LHCN-M2 (cell line): ENCODE measurements around the gene HOXC13. TPM values are rescaled to one million over a fixed set of nuclear protein-coding genes. Genes with fewer than 3 reads are reported as not detected.

Experiments used
- DNase-seq: peaks from one replicate; pipeline ENCODE4 v3.0.0-alpha.2; 2012; ENCODE audit warnings: low read depth
- total RNA-seq: library from RNA; depleted of rRNA; stranded (reverse); fragments of >200 nt; gene quantifications from 2 replicates; pipeline ENCODE4 v1.2.3, GENCODE V29; 2014; rRNA removed

HOXC13 gene
- total RNA-seq, 1 experiment from 2014 or later = 9.1 TPM

DNA sequence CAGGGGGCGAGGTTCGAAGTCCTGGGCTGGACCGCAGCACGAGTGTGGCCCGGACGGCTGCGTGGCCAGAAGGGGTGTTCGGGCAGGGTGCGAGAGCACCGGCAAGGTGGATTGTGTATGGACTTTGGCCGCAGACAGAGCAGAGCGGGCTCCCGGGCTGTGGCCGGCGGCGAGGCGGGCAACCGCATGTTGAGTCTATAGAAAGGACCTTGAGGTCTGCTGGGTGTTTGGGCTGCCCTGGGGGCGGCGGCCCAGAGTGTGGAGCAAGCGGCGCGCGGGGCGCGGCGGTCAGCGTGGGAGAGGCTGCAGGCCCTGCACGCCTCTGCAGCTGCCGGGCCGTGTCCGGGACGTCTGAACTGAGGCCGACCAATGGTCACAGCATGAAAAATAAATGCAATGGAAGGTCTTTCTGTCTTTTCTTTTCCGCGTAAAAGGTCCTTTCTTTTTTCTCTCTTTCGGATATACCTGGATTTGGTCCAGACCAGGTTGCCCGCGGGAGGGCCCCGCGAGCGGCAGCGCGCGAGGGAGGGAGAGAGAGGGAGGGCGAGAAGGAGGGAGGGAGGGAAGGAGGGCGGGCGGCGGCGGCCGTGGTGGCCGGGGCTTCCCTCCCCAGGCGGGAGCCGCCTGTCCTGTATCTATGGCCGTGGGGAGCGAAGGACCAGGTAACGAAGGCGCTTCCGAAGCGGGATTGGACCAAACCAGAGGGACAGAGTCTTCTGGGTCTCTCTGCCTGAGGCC, 55.8 kb downstream of the HOXC13 start:
- no peak for DNase-seq

DNA sequence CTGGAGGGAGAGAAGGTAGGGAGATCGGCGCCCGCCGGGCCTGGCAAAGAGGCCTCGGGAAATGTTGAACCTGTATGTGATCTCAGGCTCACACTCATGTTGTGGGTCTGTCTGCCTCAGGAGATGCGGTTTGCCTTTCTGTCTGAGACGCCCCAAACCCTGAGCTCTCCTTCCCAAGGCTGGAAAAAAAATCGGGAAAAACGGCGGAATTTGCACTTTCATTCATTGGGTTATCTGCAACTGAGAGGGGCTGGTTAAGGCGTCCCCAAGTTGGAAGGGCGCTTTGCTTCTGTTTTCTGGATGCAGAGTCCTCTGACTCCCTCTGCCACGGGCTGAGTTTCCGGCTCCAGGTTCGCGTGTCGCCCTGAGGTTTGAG, 56.4 kb downstream of the HOXC13 start:
- DNase-seq = no peak

DNA sequence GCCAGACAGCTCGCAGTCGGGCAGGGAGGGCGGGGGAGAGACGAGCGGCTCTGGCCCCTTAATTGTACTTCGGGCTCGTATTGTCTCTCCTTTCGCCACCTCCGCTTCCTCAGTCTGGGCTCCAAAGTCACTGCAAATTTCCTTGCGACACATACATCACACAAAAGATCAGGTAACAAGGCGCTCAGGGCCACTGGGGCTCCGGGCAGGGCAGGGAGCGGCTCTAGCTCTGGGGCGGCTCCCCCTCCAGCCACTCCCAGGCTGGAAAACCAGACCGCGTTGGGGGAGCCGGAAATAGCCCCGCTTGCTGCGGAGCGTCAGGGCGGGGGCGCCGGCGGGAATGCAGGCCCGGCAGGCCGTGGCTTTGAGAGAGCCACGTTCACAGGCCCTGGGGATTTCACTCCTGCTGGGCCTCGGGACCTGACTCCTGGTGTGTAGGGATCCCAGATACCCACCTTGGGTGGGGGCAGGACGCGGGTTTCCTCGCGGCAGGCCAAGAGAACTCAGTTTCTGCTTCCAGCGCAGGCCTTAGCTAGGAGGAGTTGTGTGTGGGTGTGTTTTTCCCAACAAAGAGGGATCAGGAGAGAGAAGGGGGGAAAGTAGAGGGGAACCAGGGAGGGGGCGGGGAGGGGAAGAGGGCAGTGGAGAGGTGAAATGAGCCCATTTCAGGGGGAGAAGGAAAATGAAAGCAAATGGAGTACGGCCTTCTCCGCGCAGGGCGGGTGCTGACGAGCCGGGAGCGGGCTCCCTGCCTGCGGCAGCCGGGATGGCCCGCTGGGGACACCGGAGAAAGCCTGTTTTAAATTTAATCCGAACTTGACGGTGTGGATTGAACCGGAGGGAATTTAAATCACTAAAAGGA, 57.0 kb downstream of the HOXC13 start:
- DNase-seq = no peak

Other genes starting within 250 kb of the HOXC13 start
- 49.0 and 69.4 TPM in 2 replicates for gene CALCOCO1, start 211.4 kb upstream of the HOXC13 start, total RNA-seq
- not detected in 2 replicates for gene CISTR, start 186.9 kb upstream of the HOXC13 start, total RNA-seq
- 0.34 and 0.38 TPM in 2 replicates for gene HOXC12, start 16.1 kb downstream of the HOXC13 start, total RNA-seq
- gene HOXC11, start 34.3 kb downstream of the HOXC13 start, total RNA-seq = 3.2 and 3.4 TPM in 2 replicates
- 3.3 and 7.0 TPM in 2 replicates for gene HOTAIR, start 36.1 kb downstream of the HOXC13 start, total RNA-seq
- gene HOXC10, start 46.3 kb downstream of the HOXC13 start, total RNA-seq = 6.9 and 7.5 TPM in 2 replicates
- gene HOXC9, start 61.3 kb downstream of the HOXC13 start, total RNA-seq = 7.8 and 8.8 TPM in 2 replicates
- 8.7 and 10.0 TPM in 2 replicates for gene HOXC8, start 70.2 kb downstream of the HOXC13 start, total RNA-seq
- gene HOXC6, start 89.6 kb downstream of the HOXC13 start, total RNA-seq = 5.3 and 5.6 TPM in 2 replicates
- gene HOXC5, start 94.2 kb downstream of the HOXC13 start, total RNA-seq = 1.8 and 2.9 TPM in 2 replicates
- 2.9 and 4.2 TPM in 2 replicates for gene HOXC4, start 115.0 kb downstream of the HOXC13 start, total RNA-seq